NCI-H82 (cell line): ENCODE results near the gene AVP.

Experiments
- DNase-seq: peaks from one replicate; lab custom pipeline; 2025; lab: John Stamatoyannopoulos, UW

The AVP gene

GRCh38 chr20:3047486-3048419 lies 36.8 kb downstream of the AVP start:
- no peak for DNase-seq

GRCh38 chr20:3046677-3047462 lies 37.7 kb downstream of the AVP start:
- peak; percentile 55 for DNase-seq

- peak; percentile 93 for DNase-seq
Measured at GRCh38 chr20:3045816-3046676, 38.5 kb downstream of the AVP start, which contains the start of gene MRPS26. MRPS26 (plus strand) TSS chr20:3046052; CDS start chr20:3046069, 17 bp downstream.

- peak; percentile 91 for DNase-seq
Measured at GRCh38 chr20:3045042-3045815, 39.3 kb downstream of the AVP start.

- DNase-seq, result no peak
Measured at GRCh38 chr20:3044336-3044965, 40.1 kb downstream of the AVP start.

- DNase-seq, result no peak
Measured at GRCh38 chr20:3043322-3043721, 41.2 kb downstream of the AVP start, which contains the start of gene GNRH2. GNRH2 (plus strand) TSS chr20:3043622; CDS start chr20:3044415, 793 bp downstream.

- DNase-seq, result no peak
Measured at GRCh38 chr20:3042625-3043024, 41.9 kb downstream of the AVP start.

- DNase-seq, result no peak
Measured at GRCh38 chr20:3041854-3042409, 42.6 kb downstream of the AVP start.

- no peak for DNase-seq
Measured at GRCh38 chr20:3040086-3040485, 44.4 kb downstream of the AVP start.

GRCh38 chr20:3039426-3039825 lies 45.1 kb downstream of the AVP start:
- no peak for DNase-seq

GRCh38 chr20:3038454-3038853 lies 46.1 kb downstream of the AVP start:
- no peak for DNase-seq

GRCh38 chr20:3037654-3038053 lies 46.9 kb downstream of the AVP start:
- DNase-seq, result no peak

- DNase-seq, result no peak
Measured at GRCh38 chr20:3032624-3033023, 51.9 kb downstream of the AVP start.
